ENCODE measurements around the gene TRIM65. TPM values are rescaled to one million over a fixed set of nuclear protein-coding genes. Genes with fewer than 3 reads are reported as not detected.
A peak's percentile ranks its signal among the peaks of the same experiment; 100 is the strongest.

TRIM65 gene
- total RNA-seq, 1 experiment from 2014 or later, result 23.1 TPM

- no peak for DNase-seq
- intact Hi-C loops (cut with micrococcal nuclease; ENCODE audit: unreplicated experiment), result no loop called here
- no peak for TF ChIP-seq CTCF (IDR thresholded peaks at IDR 0.05; ENCODE audit: insufficient read depth in 1 of 2, low read depth in 1 of 2, low read length in 1 of 2, severe bottlenecking in 1 of 2, unreplicated experiment in 1 of 2)
- H3K27me3 Mint-ChIP-seq (ENCODE audit: insufficient read depth, unreplicated experiment), result no peaks in the 10 kb centered on the region
- CTCF ChIA-PET, result interaction anchor here (1.1 to 1.2 kb wide), 3 partner anchors 12 to 78 kb away, joined by 3 to 5 read pairs (median 3); partner anchors contain the start of genes GALK1 and WBP2
- Histone ChIP-seq H3K4me3 (ENCODE audit: low read depth, low read length) (no peak overlapping the region), H3K36me3 (ENCODE audit: control insufficient read depth, insufficient read depth, low read length) (peaks cover under 1% of the 10 kb centered on the region), H3K9me3 (no peaks in the 10 kb centered on the region), H3K27me3 (replicated peaks; ENCODE audit: control insufficient read depth, insufficient read depth, low read length) (no peaks in the 10 kb centered on the region), H3K4me1 (peaks cover 41% of the 10 kb centered on the region)
- H3K4me1 Mint-ChIP-seq (ENCODE audit: low read depth, unreplicated experiment), result peaks cover 21% of the 10 kb centered on the region
- POLR2A ChIA-PET, result no interaction called here
- no TSS peak for BruUV-seq (replicated peaks)
- H3K36me3 Mint-ChIP-seq (ENCODE audit: insufficient read depth, unreplicated experiment), result peaks cover 17% of the 10 kb centered on the region
- no peak overlapping the region for H3K27ac Mint-ChIP-seq (ENCODE audit: unreplicated experiment)
- H3K9me3 Mint-ChIP-seq (ENCODE audit: unreplicated experiment), result no peaks in the 10 kb centered on the region
- H3K4me3 Mint-ChIP-seq (ENCODE audit: unreplicated experiment), result no peak overlapping the region
These were observed 53.7 kb downstream of the TRIM65 start for GRCh38 chr17:75842963-75843576.

GRCh38 chr17:75842411-75842810 is 54.3 kb downstream of the TRIM65 start:
- DNase-seq, result no peak
- peaks cover 38% of the 10 kb centered on the region for H3K4me1 ChIP-seq
- CTCF ChIA-PET, result interaction anchor here (1.2 kb wide), 1 partner anchor 78 kb away, joined by 3 read pairs; the partner anchor contains the start of gene GALK1
- H3K4me3 ChIP-seq (ENCODE audit: low read depth, low read length), result no peak overlapping the region
- H3K27ac Mint-ChIP-seq (ENCODE audit: unreplicated experiment), result peak overlapping the region; percentile 36
- H3K9me3 Mint-ChIP-seq (ENCODE audit: unreplicated experiment), result no peaks in the 10 kb centered on the region
- no peaks in the 10 kb centered on the region for H3K9me3 ChIP-seq
- POLR2A ChIA-PET, result no interaction called here
- no peaks in the 10 kb centered on the region for H3K27me3 Mint-ChIP-seq (ENCODE audit: insufficient read depth, unreplicated experiment)
- intact Hi-C loops (cut with micrococcal nuclease; ENCODE audit: unreplicated experiment), result no loop called here
- H3K4me3 Mint-ChIP-seq (ENCODE audit: unreplicated experiment), result no peak overlapping the region
- peaks cover 16% of the 10 kb centered on the region for H3K36me3 Mint-ChIP-seq (ENCODE audit: insufficient read depth, unreplicated experiment)
- H3K27me3 ChIP-seq (replicated peaks; ENCODE audit: control insufficient read depth, insufficient read depth, low read length), result no peaks in the 10 kb centered on the region
- H3K36me3 ChIP-seq (ENCODE audit: control insufficient read depth, insufficient read depth, low read length), result no peaks in the 10 kb centered on the region; the same call in 1 of the 2 replicates
- peaks cover 14% of the 10 kb centered on the region for H3K4me1 Mint-ChIP-seq (ENCODE audit: low read depth, unreplicated experiment)
- BruUV-seq (replicated peaks), result no TSS peak
- TF ChIP-seq CTCF (IDR thresholded peaks at IDR 0.05; ENCODE audit: insufficient read depth in 1 of 2, low read depth in 1 of 2, low read length in 1 of 2, severe bottlenecking in 1 of 2, unreplicated experiment in 1 of 2), result no peak

- H3K4me1 Mint-ChIP-seq (ENCODE audit: low read depth, unreplicated experiment), result peaks cover 6% of the 10 kb centered on the region
- H3K9me3 Mint-ChIP-seq (ENCODE audit: unreplicated experiment), result no peaks in the 10 kb centered on the region
- H3K36me3 Mint-ChIP-seq (ENCODE audit: insufficient read depth, unreplicated experiment), result no peaks in the 10 kb centered on the region
- no TSS peak for BruUV-seq (replicated peaks)
- no peak overlapping the region for H3K4me3 Mint-ChIP-seq (ENCODE audit: unreplicated experiment)
- DNase-seq, result no peak
- ChIA-PET CTCF (interaction anchor here (0.6 to 0.8 kb wide), 6 partner anchors 13 to 1593 kb away, joined by 3 to 10 read pairs (median 4); no protein-coding TSS in a partner anchor), POLR2A (interaction anchor here (0.6 kb wide), 1 partner anchor 13 kb away, joined by 7 read pairs; no protein-coding TSS in a partner anchor)
- Histone ChIP-seq H3K4me1 (peaks cover 22% of the 10 kb centered on the region), H3K27me3 (replicated peaks; ENCODE audit: control insufficient read depth, insufficient read depth, low read length) (no peaks in the 10 kb centered on the region), H3K9me3 (no peaks in the 10 kb centered on the region), H3K4me3 (ENCODE audit: low read depth, low read length) (no peak overlapping the region), H3K36me3 (ENCODE audit: control insufficient read depth, insufficient read depth, low read length) (no peaks in the 10 kb centered on the region)
- intact Hi-C loops (cut with micrococcal nuclease; ENCODE audit: unreplicated experiment), result no loop called here
- H3K27me3 Mint-ChIP-seq (ENCODE audit: insufficient read depth, unreplicated experiment), result no peaks in the 10 kb centered on the region
- no peak overlapping the region for H3K27ac Mint-ChIP-seq (ENCODE audit: unreplicated experiment)
- no peak for TF ChIP-seq CTCF (IDR thresholded peaks at IDR 0.05; ENCODE audit: insufficient read depth in 1 of 2, low read depth in 1 of 2, low read length in 1 of 2, severe bottlenecking in 1 of 2, unreplicated experiment in 1 of 2)
These were observed 56.0 kb downstream of the TRIM65 start for GRCh38 chr17:75840799-75841164.
